WTC11 (cell line): ENCODE results near the gene TRAF3IP3. TPM values are rescaled to one million over a fixed set of nuclear protein-coding genes. Genes with fewer than 3 reads are reported as not detected.

Experiments
- ATAC-seq: fragments of 200-7000 bp; cut with Tn5 transposase; 2 replicates; pipeline ENCODE4 v1.10.0; 2021; ENCODE audit warnings: mild to moderate bottlenecking, moderate library complexity
- CTCF ChIA-PET: fragments of 300-600 bp; sonication (Branson Sonifier 250); formaldehyde crosslinking; loops from one replicate; lab custom pipeline; 2021; ENCODE audit warnings: antibody characterized with exemption; lab: Charles Lee
- POLR2A ChIA-PET: fragments of 350-600 bp; sonication (Branson Sonifier 250); formaldehyde crosslinking; loops from one replicate; lab custom pipeline; 2021; ENCODE audit warnings: antibody characterized with exemption; lab: Charles Lee
- DNase-seq: peaks from one replicate; pipeline ENCODE4 v3.0.0; 2021; ENCODE audit warnings: low spot score
- H3K27ac Mint-ChIP-seq: 2 replicates; pipeline ENCODE4 v1.8.0; 2021; ENCODE audit warnings: mixed read lengths
- H3K27me3 Mint-ChIP-seq: 2 replicates; pipeline ENCODE4 v1.8.0; 2021; ENCODE audit warnings: low read depth, mild to moderate bottlenecking, moderate library complexity, mixed read lengths
- H3K36me3 Mint-ChIP-seq: 2 replicates; pipeline ENCODE4 v1.8.0; 2021; ENCODE audit warnings: mixed read lengths
- H3K4me1 Mint-ChIP-seq: 2 replicates; pipeline ENCODE4 v1.8.0; 2022; ENCODE audit warnings: mixed read lengths
- H3K4me3 Mint-ChIP-seq: 2 replicates; pipeline ENCODE4 v1.8.0; 2021; ENCODE audit warnings: mild to moderate bottlenecking, moderate library complexity, mixed read lengths
- H3K9me3 Mint-ChIP-seq: 2 replicates; pipeline ENCODE4 v1.8.0; 2021; ENCODE audit warnings: mixed read lengths
- ESRRA ChIP-seq: sonication (generic); formaldehyde crosslinking; IDR thresholded peaks from 2 replicates; pipeline ENCODE4 v1.8.1; 2022; ENCODE audit warnings: mild to moderate bottlenecking, missing genetic modification reagents, borderline replicate concordance
- JUN ChIP-seq: sonication (generic); formaldehyde crosslinking; IDR thresholded peaks from 2 replicates; pipeline ENCODE4 v1.8.0; 2023; ENCODE audit warnings: mild to moderate bottlenecking, missing genetic modification reagents
- MLX ChIP-seq: sonication (generic); formaldehyde crosslinking; IDR thresholded peaks from 2 replicates; pipeline ENCODE4 v1.8.1; 2023; ENCODE audit warnings: mild to moderate bottlenecking, missing genetic modification reagents, moderate library complexity
- NFYB ChIP-seq: sonication (generic); formaldehyde crosslinking; conservative IDR thresholded peaks from 2 replicates; pipeline ENCODE4 v1.8.0; 2022; ENCODE audit warnings: low read depth, missing genetic modification reagents
- NR2C2 ChIP-seq: sonication (generic); formaldehyde crosslinking; IDR thresholded peaks from 2 replicates; pipeline ENCODE4 v1.8.0; 2022; ENCODE audit warnings: mild to moderate bottlenecking, missing genetic modification reagents
- PRRX2 ChIP-seq: fragments of 250-450 bp; sonication (Bioruptor Pico); IDR thresholded peaks from 2 replicates; pipeline ENCODE4 v1.8.0; 2021; ENCODE audit warnings: mild to moderate bottlenecking
- TEAD1 ChIP-seq: sonication (generic); formaldehyde crosslinking; IDR thresholded peaks from 2 replicates; pipeline ENCODE4 v1.8.0; 2022; ENCODE audit warnings: mild to moderate bottlenecking, missing genetic modification reagents
- TEAD4 ChIP-seq: sonication (generic); formaldehyde crosslinking; IDR thresholded peaks from 2 replicates; pipeline ENCODE4 v1.8.0; 2022; ENCODE audit warnings: mild to moderate bottlenecking, missing genetic modification reagents
- ZNF219 ChIP-seq: sonication (generic); formaldehyde crosslinking; IDR thresholded peaks from 2 replicates; pipeline ENCODE4 v1.8.0; 2023; ENCODE audit warnings: missing genetic modification reagents, mild to moderate bottlenecking, borderline replicate concordance
- ZNF232 ChIP-seq: sonication (generic); formaldehyde crosslinking; IDR thresholded peaks from 2 replicates; pipeline ENCODE4 v1.8.0; 2022; ENCODE audit warnings: mild to moderate bottlenecking, missing genetic modification reagents
- ZNF317 ChIP-seq: sonication (generic); formaldehyde crosslinking; IDR thresholded peaks from 2 replicates; pipeline ENCODE4 v1.8.1; 2023; ENCODE audit warnings: low read depth, mild to moderate bottlenecking, moderate library complexity, missing genetic modification reagents, borderline replicate concordance
- ZNF423 ChIP-seq: fragments of 250-450 bp; sonication (Bioruptor Pico); IDR thresholded peaks from 2 replicates; pipeline ENCODE4 v2.1.2; 2022; ENCODE audit warnings: mild to moderate bottlenecking, moderate library complexity
- total RNA-seq: library from RNA; stranded (reverse); gene quantifications from 3 replicates; pipeline ENCODE4 v1.2.3, GENCODE V29; 2021
- TF ChIP-seq, protein P1 (sequence below): fragments of 250-450 bp; sonication (Bioruptor Pico); conservative IDR thresholded peaks from 2 replicates; pipeline ENCODE4 v1.9.0; 2021; ENCODE audit warnings: mild to moderate bottlenecking
- TF ChIP-seq, protein P2 (sequence below): sonication (generic); formaldehyde crosslinking; conservative IDR thresholded peaks from 2 replicates; pipeline ENCODE4 v1.8.1; 2022; ENCODE audit warnings: mild to moderate bottlenecking, missing genetic modification reagents
- TF ChIP-seq, protein P3 (sequence below): sonication (generic); formaldehyde crosslinking; IDR thresholded peaks from 2 replicates; pipeline ENCODE4 v1.8.1; 2022; ENCODE audit warnings: mild to moderate bottlenecking, missing genetic modification reagents, moderate library complexity, borderline replicate concordance
- TF ChIP-seq, protein P4 (sequence below): sonication (generic); formaldehyde crosslinking; IDR thresholded peaks from 2 replicates; pipeline ENCODE4 v1.8.1; 2022; ENCODE audit warnings: missing genetic modification reagents, borderline replicate concordance
- TF ChIP-seq, protein P5 (sequence below): sonication (generic); formaldehyde crosslinking; IDR thresholded peaks from 2 replicates; pipeline ENCODE4 v1.8.1; 2023; ENCODE audit warnings: mild to moderate bottlenecking, missing genetic modification reagents
- TF ChIP-seq, protein P6 (sequence below): sonication (generic); formaldehyde crosslinking; IDR thresholded peaks from 2 replicates; pipeline ENCODE4 v1.8.0; 2022; ENCODE audit warnings: mild to moderate bottlenecking, missing genetic modification reagents

The TRAF3IP3 gene
- total RNA-seq, 1 experiment from 2014 or later: 0.74 TPM

GRCh38 chr1:209746451-209747165 lies 9.2 kb upstream of the TRAF3IP3 start:
- H3K4me3 Mint-ChIP-seq: no peak overlapping the region
- CTCF ChIA-PET: interaction anchor here (0.9 kb wide), 1 partner anchor 9 kb away, joined by 3 read pairs; no protein-coding TSS in a partner anchor
- POLR2A ChIA-PET: interaction anchor here (0.7 kb wide), 1 partner anchor 1540 kb away, joined by 3 read pairs; no protein-coding TSS in a partner anchor

GRCh38 chr1:209747580-209748262 lies 8.1 kb upstream of the TRAF3IP3 start:
- Mint-ChIP-seq H3K27me3 (peaks cover 23% of the 10 kb centered on the region), H3K36me3 (no peaks in the 10 kb centered on the region), H3K27ac (no peak overlapping the region), H3K4me1 (peaks cover 10% of the 10 kb centered on the region), H3K4me3 (peak overlapping the region; percentile 51), H3K9me3 (no peaks in the 10 kb centered on the region)
- DNase-seq (peak; percentile 99), ATAC-seq (peak; percentile 99)
- ChIA-PET POLR2A (no interaction called here), CTCF (interaction anchor here (0.5 to 2.1 kb wide), 35 partner anchors 8 to 235 kb away, joined by 3 to 15 read pairs (median 4); partner anchors contain the start of genes C1orf74, G0S2, IRF6 and LAMB3)
- TF ChIP-seq TEAD4 (CRISPR knock-in tag) (no peak), ZNF219 (no peak), ZNF232 (peak; percentile 65; the same call in 1 of the 2 replicates), TEAD1 (peak; percentile 24; the same call in 1 of the 2 replicates), ESRRA (CRISPR knock-in tag) (no peak), NFYB (CRISPR knock-in tag) (no peak), ZNF423 (CRISPR knock-in tag) (no peak), ZNF317 (CRISPR knock-in tag) (no peak), JUN (CRISPR knock-in tag) (no peak), PRRX2 (CRISPR knock-in tag) (no peak), MLX (CRISPR knock-in tag) (no peak), NR2C2 (CRISPR knock-in tag) (no peak)
- TF ChIP-seq, protein P1, sequence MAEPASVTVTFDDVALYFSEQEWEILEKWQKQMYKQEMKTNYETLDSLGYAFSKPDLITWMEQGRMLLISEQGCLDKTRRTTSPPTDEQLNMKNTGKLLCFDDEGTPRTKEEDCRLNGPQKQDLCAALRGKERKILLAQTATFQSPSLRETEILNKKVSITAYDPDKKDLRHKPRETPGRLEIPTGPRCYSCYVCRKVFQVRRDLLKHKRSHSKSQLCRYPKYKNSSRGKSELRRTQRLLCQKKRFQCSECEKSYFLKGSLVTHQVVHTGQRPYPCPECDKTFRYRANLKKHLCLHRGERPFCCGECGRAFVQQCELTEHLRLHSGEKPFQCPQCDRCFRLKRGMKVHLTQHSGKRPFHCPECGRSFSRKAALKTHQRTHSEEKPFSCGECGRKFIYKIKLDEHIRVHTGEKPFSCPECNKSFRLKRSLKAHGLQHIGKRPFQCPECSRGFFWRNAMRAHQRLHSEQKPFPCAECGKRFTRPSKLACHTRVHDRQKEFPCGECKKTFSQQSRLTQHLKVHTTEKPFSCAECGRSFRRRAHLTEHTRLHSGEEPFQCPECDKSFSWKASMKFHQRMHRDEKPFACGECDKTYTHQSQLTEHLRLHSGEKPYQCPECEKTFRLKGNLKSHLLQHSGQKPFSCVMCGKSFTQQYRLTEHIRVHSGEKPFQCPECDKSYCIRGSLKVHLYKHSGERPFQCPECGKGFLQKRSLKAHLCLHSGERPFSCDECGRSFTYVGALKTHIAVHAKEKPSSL (CRISPR knock-in tag): no peak
- TF ChIP-seq, protein P2, sequence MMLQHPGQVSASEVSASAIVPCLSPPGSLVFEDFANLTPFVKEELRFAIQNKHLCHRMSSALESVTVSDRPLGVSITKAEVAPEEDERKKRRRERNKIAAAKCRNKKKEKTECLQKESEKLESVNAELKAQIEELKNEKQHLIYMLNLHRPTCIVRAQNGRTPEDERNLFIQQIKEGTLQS (CRISPR knock-in tag): peak; percentile 71; the same call in 1 of the 2 replicates
- TF ChIP-seq, protein P3, sequence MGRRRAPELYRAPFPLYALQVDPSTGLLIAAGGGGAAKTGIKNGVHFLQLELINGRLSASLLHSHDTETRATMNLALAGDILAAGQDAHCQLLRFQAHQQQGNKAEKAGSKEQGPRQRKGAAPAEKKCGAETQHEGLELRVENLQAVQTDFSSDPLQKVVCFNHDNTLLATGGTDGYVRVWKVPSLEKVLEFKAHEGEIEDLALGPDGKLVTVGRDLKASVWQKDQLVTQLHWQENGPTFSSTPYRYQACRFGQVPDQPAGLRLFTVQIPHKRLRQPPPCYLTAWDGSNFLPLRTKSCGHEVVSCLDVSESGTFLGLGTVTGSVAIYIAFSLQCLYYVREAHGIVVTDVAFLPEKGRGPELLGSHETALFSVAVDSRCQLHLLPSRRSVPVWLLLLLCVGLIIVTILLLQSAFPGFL (CRISPR knock-in tag): no peak
- TF ChIP-seq, protein P4, sequence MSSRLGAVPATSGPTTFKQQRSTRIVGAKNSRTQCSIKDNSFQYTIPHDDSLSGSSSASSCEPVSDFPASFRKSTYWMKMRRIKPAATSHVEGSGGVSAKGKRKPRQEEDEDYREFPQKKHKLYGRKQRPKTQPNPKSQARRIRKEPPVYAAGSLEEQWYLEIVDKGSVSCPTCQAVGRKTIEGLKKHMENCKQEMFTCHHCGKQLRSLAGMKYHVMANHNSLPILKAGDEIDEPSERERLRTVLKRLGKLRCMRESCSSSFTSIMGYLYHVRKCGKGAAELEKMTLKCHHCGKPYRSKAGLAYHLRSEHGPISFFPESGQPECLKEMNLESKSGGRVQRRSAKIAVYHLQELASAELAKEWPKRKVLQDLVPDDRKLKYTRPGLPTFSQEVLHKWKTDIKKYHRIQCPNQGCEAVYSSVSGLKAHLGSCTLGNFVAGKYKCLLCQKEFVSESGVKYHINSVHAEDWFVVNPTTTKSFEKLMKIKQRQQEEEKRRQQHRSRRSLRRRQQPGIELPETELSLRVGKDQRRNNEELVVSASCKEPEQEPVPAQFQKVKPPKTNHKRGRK (CRISPR knock-in tag): no peak

More at GRCh38 chr1:209746451-209747165, 9.2 kb upstream of the TRAF3IP3 start:
- Mint-ChIP-seq H3K4me1 (peaks cover 10% of the 10 kb centered on the region), H3K27me3 (peaks cover 25% of the 10 kb centered on the region), H3K9me3 (no peaks in the 10 kb centered on the region), H3K27ac (no peak overlapping the region), H3K36me3 (no peaks in the 10 kb centered on the region)
- TF ChIP-seq, protein P5, sequence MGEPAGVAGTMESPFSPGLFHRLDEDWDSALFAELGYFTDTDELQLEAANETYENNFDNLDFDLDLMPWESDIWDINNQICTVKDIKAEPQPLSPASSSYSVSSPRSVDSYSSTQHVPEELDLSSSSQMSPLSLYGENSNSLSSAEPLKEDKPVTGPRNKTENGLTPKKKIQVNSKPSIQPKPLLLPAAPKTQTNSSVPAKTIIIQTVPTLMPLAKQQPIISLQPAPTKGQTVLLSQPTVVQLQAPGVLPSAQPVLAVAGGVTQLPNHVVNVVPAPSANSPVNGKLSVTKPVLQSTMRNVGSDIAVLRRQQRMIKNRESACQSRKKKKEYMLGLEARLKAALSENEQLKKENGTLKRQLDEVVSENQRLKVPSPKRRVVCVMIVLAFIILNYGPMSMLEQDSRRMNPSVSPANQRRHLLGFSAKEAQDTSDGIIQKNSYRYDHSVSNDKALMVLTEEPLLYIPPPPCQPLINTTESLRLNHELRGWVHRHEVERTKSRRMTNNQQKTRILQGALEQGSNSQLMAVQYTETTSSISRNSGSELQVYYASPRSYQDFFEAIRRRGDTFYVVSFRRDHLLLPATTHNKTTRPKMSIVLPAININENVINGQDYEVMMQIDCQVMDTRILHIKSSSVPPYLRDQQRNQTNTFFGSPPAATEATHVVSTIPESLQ: no peak
- TF ChIP-seq, protein P6, sequence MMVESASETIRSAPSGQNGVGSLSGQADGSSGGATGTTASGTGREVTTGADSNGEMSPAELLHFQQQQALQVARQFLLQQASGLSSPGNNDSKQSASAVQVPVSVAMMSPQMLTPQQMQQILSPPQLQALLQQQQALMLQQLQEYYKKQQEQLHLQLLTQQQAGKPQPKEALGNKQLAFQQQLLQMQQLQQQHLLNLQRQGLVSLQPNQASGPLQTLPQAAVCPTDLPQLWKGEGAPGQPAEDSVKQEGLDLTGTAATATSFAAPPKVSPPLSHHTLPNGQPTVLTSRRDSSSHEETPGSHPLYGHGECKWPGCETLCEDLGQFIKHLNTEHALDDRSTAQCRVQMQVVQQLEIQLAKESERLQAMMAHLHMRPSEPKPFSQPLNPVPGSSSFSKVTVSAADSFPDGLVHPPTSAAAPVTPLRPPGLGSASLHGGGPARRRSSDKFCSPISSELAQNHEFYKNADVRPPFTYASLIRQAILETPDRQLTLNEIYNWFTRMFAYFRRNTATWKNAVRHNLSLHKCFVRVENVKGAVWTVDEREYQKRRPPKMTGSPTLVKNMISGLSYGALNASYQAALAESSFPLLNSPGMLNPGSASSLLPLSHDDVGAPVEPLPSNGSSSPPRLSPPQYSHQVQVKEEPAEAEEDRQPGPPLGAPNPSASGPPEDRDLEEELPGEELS (CRISPR knock-in tag): no peak
- ATAC-seq: no peak
- no peak for DNase-seq
